Heart left ventricle (tissue), 13 donors: ENCODE measurements around the gene NHLRC2.

Source experiments
- POLR2A ChIP-seq, 2 donors: fragments of 450-650 bp; IDR thresholded peaks; one replicate each; pipeline ENCODE4 v1.6.1; 2017; ENCODE audit warnings: antibody characterized with exemption in 2 of 2, mild to moderate bottlenecking in 2 of 2, moderate library complexity in 2 of 2
- TF ChIP-seq, protein P1 (sequence below), 12 donors: fragments of 200-600 bp; sonication (generic) in 4 of 12; IDR thresholded peaks; one replicate each; pipeline versions ENCODE4 v1.5.0 to v1.8.0; 2018 to 2022; ENCODE audit warnings: antibody characterized with exemption in 12 of 12, mild to moderate bottlenecking in 5 of 12
- donor health status: ischemic (EF 13 %, LVEDD 7.1; RV severe dilation, severe dysfunction).
- donor health status: DM: no; HTN: yes; CAD: no.
- donor health status: DM: no; HTN: no; CAD: no.
- donor health status: ischemic (EF 25% LVEDD 6.9; RV normal size, moderate dysfunction).
- donor health status: ischemic (EF 25% LVEDD 5.7; RV mildly dilated, moderate dysfunction).
- donor health status: ischemic (EF 35%, LVEDD 5.7; RV mildly dilated, moderate dysfunction).
- donor health status: nonischemic (EF 11% LVEDD 7.7; RV severe dilation, severe dysfunction).
- donor health status: DM: yes; HTN: yes; CAD: no.
- donor health status: PGD.
- donor health status: ischemic (EF 29% LVEDD 5.4; RV normal size, mild dysfunction).
- donor health status: nonischemic (EF 23%, LVEDD 6.1; RV moderate dilation, normal function).

DNA sequence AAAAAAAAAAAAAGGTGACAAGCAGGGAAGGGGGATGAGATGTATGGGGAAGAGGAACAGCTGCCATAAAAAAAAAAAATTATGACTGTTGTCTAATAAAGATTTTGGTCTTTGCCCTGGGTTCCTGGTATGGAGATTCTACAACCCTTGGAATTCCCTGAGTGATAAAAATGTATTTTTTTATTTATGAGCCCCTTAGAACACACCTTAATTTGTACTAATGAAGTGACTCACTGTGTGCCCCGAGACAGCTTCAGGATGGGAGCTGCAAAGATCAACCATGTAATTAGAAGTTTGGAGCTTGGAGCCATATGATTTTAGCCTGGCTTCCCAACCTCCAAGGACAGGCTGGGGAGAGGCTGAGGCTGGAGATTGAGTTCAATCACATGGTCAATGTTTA, 69.7 kb downstream of the NHLRC2 start:
- TF ChIP-seq, protein P1, sequence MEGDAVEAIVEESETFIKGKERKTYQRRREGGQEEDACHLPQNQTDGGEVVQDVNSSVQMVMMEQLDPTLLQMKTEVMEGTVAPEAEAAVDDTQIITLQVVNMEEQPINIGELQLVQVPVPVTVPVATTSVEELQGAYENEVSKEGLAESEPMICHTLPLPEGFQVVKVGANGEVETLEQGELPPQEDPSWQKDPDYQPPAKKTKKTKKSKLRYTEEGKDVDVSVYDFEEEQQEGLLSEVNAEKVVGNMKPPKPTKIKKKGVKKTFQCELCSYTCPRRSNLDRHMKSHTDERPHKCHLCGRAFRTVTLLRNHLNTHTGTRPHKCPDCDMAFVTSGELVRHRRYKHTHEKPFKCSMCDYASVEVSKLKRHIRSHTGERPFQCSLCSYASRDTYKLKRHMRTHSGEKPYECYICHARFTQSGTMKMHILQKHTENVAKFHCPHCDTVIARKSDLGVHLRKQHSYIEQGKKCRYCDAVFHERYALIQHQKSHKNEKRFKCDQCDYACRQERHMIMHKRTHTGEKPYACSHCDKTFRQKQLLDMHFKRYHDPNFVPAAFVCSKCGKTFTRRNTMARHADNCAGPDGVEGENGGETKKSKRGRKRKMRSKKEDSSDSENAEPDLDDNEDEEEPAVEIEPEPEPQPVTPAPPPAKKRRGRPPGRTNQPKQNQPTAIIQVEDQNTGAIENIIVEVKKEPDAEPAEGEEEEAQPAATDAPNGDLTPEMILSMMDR (IDR thresholded peaks at IDR 0.05): no peak
- no peak for TF ChIP-seq POLR2A (IDR thresholded peaks at IDR 0.05)
